GM12878 (cell line): ENCODE results near the gene MXD1. TPM values are rescaled to one million over a fixed set of nuclear protein-coding genes. Genes with fewer than 3 reads are reported as not detected.

Experiments used
- ATAC-seq: fragments of 200-7000 bp; cut with Tn5 transposase; 3 replicates; pipeline ENCODE4 v1.9.1; 2020; ENCODE audit warnings: mild to moderate bottlenecking, moderate library complexity
- BruUV-seq: library from RNA; stranded (reverse); fragments of 400-500 nt; replicated peaks from 2 replicates; lab custom pipeline; 2021; lab: Mats Ljungman, UMichigan
- CTCF ChIA-PET: fragments of 300-600 bp; sonication (Branson Sonifier 250); formaldehyde crosslinking; extraction: SDS; loops from one replicate; lab custom pipeline; 2021; ENCODE audit warnings: inconsistent platforms; lab: Yijun Ruan, JAX
- POLR2A ChIA-PET: fragments of 350-600 bp; formaldehyde crosslinking; extraction: SDS; loops from one replicate; lab custom pipeline; 2021; ENCODE audit warnings: inconsistent platforms; lab: Charles Lee
- RAD21 ChIA-PET: fragments of 300-600 bp; sonication (Branson Sonifier 250); formaldehyde crosslinking; loops from one replicate; lab custom pipeline; 2023; ENCODE audit warnings: antibody characterized with exemption; ENCODE audit not compliant: unreplicated experiment; lab: Charles Lee
- SMC1A ChIA-PET: fragments of 300-600 bp; sonication (Branson Sonifier 250); formaldehyde crosslinking; loops from one replicate; lab custom pipeline; 2023; ENCODE audit not compliant: unreplicated experiment, uncharacterized antibody; lab: Charles Lee
- DNase-seq: peaks from one replicate; pipeline ENCODE4 v3.0.0-alpha.2; 2011; ENCODE audit warnings: low read depth, low spot score
- FAIRE-seq: peaks from 3 replicates; lab custom pipeline; 2011; peaks lifted over from hg19 to GRCh38; lab: Jason Lieb, UNC
- H2AFZ ChIP-seq: 2 replicates; pipeline ENCODE4 v1.6.0; 2011; ENCODE audit warnings: low read depth, low read length, control low read depth; ENCODE audit not compliant: control insufficient read depth
- H3K27ac ChIP-seq: 2 replicates; pipeline ENCODE4 v1.5.1; 2011; ENCODE audit warnings: control low read depth; ENCODE audit not compliant: control insufficient read depth, insufficient read depth
- H3K27me3 ChIP-seq, 2 experiments: replicated peaks in 1 of 2; 2 replicates each; pipeline versions ENCODE4 v1.6.0 to v1.6.1; 2011; ENCODE audit warnings: low read length in 1 of 2; ENCODE audit not compliant: control insufficient read depth in 2 of 2, insufficient read depth in 2 of 2
- H3K36me3 ChIP-seq, 2 experiments: 2 replicates each; pipeline ENCODE4 v1.5.1; 2011; ENCODE audit warnings: low read length in 1 of 2; ENCODE audit not compliant: control insufficient read depth in 2 of 2, insufficient read depth in 2 of 2
- H3K4me1 ChIP-seq: 2 replicates; pipeline ENCODE4 v1.6.1; 2011; ENCODE audit warnings: mild to moderate bottlenecking, low read length, moderate library complexity, mixed read lengths; ENCODE audit not compliant: control insufficient read depth, insufficient read depth
- H3K4me2 ChIP-seq: 2 replicates; pipeline ENCODE4 v1.6.0; 2011; ENCODE audit warnings: control low read depth; ENCODE audit not compliant: control insufficient read depth, insufficient read depth
- H3K4me3 ChIP-seq: fragments of 200-600 bp; sonication (generic); 2 replicates; pipeline ENCODE4 v1.5.1; 2016
- H3K79me2 ChIP-seq: 2 replicates; pipeline ENCODE4 v1.6.0; 2011; ENCODE audit warnings: low read length; ENCODE audit not compliant: control insufficient read depth, insufficient read depth
- H3K9ac ChIP-seq: 2 replicates; pipeline ENCODE4 v1.8.0; 2011; ENCODE audit warnings: low read length, control low read depth, mixed read lengths; ENCODE audit not compliant: control insufficient read depth, insufficient read depth
- H3K9me3 ChIP-seq: replicated peaks from 3 replicates; pipeline ENCODE4 v1.5.1; 2011; ENCODE audit warnings: mild to moderate bottlenecking, low read length; ENCODE audit not compliant: control insufficient read depth, insufficient read depth
- H4K20me1 ChIP-seq: 2 replicates; pipeline ENCODE4 v1.6.0; 2011; ENCODE audit not compliant: control insufficient read depth, insufficient read depth
- CBX3 ChIP-seq: fragments of 200-600 bp; sonication (generic); IDR thresholded peaks from 2 replicates; pipeline ENCODE4 v1.6.1; 2016; ENCODE audit warnings: low read depth, borderline replicate concordance
- CREM ChIP-seq: IDR thresholded peaks from 2 replicates; pipeline ENCODE4 v1.6.1; 2014; ENCODE audit warnings: antibody characterized with exemption, low read depth
- EZH2 ChIP-seq: IDR thresholded peaks from 2 replicates; pipeline ENCODE4 v1.6.1; 2012; ENCODE audit warnings: low read depth, mild to moderate bottlenecking, control low read depth, inconsistent platforms, low read length, borderline replicate concordance; ENCODE audit not compliant: control insufficient read depth
- FOXK2 ChIP-seq: fragments of 450-650 bp; IDR thresholded peaks from 2 replicates; pipeline ENCODE4 v1.6.1; 2017; ENCODE audit warnings: mild to moderate bottlenecking, moderate library complexity
- IRF5 ChIP-seq: fragments of 450-650 bp; IDR thresholded peaks from 2 replicates; pipeline ENCODE4 v1.6.1; 2017; ENCODE audit warnings: borderline replicate concordance
- MAX ChIP-seq: IDR thresholded peaks from 2 replicates; pipeline ENCODE4 v1.6.1; 2012; ENCODE audit warnings: low read depth, low read length, improper control_type of control experiment
- MTA2 ChIP-seq: fragments of 450-650 bp; IDR thresholded peaks from 2 replicates; pipeline ENCODE4 v1.6.1; 2016; ENCODE audit warnings: low read depth, mild to moderate bottlenecking, moderate library complexity
- NFYB ChIP-seq: IDR thresholded peaks from 2 replicates; pipeline ENCODE4 v1.6.1; 2011; ENCODE audit warnings: low read depth, mild to moderate bottlenecking, low read length, improper control_type of control experiment, moderate library complexity; ENCODE audit not compliant: insufficient read depth
- RBBP5 ChIP-seq: fragments of 200-600 bp; sonication (generic); conservative IDR thresholded peaks from 2 replicates; pipeline ENCODE4 v1.6.1; 2016
- RFX5 ChIP-seq: IDR thresholded peaks from 2 replicates; pipeline ENCODE4 v1.6.1; 2011; ENCODE audit warnings: low read depth, low read length, improper control_type of control experiment
- RUNX3 ChIP-seq: IDR thresholded peaks from 2 replicates; pipeline ENCODE4 v1.6.1; 2012; ENCODE audit warnings: low read length, inconsistent platforms
- SUPT20H ChIP-seq: IDR thresholded peaks from 2 replicates; pipeline ENCODE4 v1.6.1; 2011; ENCODE audit warnings: low read depth, mild to moderate bottlenecking, low read length, moderate library complexity, borderline replicate concordance; ENCODE audit not compliant: control insufficient read depth
- TARDBP ChIP-seq: IDR thresholded peaks from 2 replicates; pipeline ENCODE4 v1.6.1; 2016; ENCODE audit warnings: borderline replicate concordance
- ZNF207 ChIP-seq: fragments of 450-650 bp; IDR thresholded peaks from 2 replicates; pipeline ENCODE4 v1.6.1; 2014; ENCODE audit warnings: antibody characterized with exemption, mild to moderate bottlenecking, borderline replicate concordance
- WGBS: methylation state at CpG from one replicate; pipeline ENCODE4 v1.1.6; 2016; ENCODE audit warnings: low lambda C conversion rate; ENCODE audit not compliant: insufficient replicate concordance, insufficient coverage; ENCODE audit errors: missing lambda C conversion rate; 5-methylcytosine and 5-hydroxymethylcytosine counted together
- in situ Hi-C: fragments of 300-500 bp; cut with MboI; formaldehyde crosslinking; loops from 9 replicates; pipeline ENCODE4 v1.14.3; 2018; ENCODE audit warnings: mixed read lengths
- intact Hi-C: fragments of 100-400 bp; cut with micrococcal nuclease; formaldehyde crosslinking; loops from one replicate; pipeline ENCODE4 v1.14.2; 2022; ENCODE audit not compliant: unreplicated experiment
- polyA plus RNA-seq, 11 experiments: library from polyadenylated mRNA; depleted of rRNA in 4 of 11; unstranded in 6 of 11; stranded (reverse) in 5 of 11; fragments of >200 nt; fragmentation: Nextera tagmentation in 4 of 11; fragmentation: Illumina TruSeq in 1 of 11; extraction: Ambion mirVana in 4 of 11; extraction: Trizol in 1 of 11; gene quantifications; 1 replicate in 1 of 11; 2 replicates in 10 of 11; pipeline versions ENCODE4 v1.2.1 to v1.2.3, GENCODE V29; 2011 to 2016; ENCODE audit warnings: inconsistent platforms in 2 of 11, missing spikeins in 2 of 11, low read depth in 1 of 11
- total RNA-seq, 4 experiments: library from RNA; depleted of rRNA in 3 of 4; stranded (reverse); fragments of >200 nt in 3 of 4; fragmentation: Illumina TruSeq in 1 of 4; extraction: Trizol in 1 of 4; gene quantifications; 2 replicates each; pipeline versions ENCODE4 v1.2.1 to v1.2.3, GENCODE V29; 2013 to 2021

Gene MXD1
- total and polyA plus RNA-seq, 10 of the 15 experiments (the other 5 are each of a cell fraction or from before 2014, with no cell fraction given): 2.2 to 10.2 (median 3.3) TPM

- ATAC-seq (no peak), DNase-seq (no peak), FAIRE-seq (no peak)
- Histone ChIP-seq H3K27ac (no peak overlapping the region), H3K4me1 (no peaks in the 10 kb centered on the region), H3K36me3 (no peaks in the 10 kb centered on the region), H3K4me2 (no peak overlapping the region), H3K4me3 (no peak overlapping the region), H3K27me3 (no peaks in the 10 kb centered on the region), H3K79me2 (no peaks in the 10 kb centered on the region), H2AFZ (no peak overlapping the region), H3K9ac (no peak overlapping the region), H4K20me1 (no peaks in the 10 kb centered on the region), H3K9me3 (no peaks in the 10 kb centered on the region)
- WGBS: 67% methylated on average over 5 of the region's 6 CpGs
- SMC1A ChIA-PET: no interaction called here
- intact Hi-C loops (no loop called here), in situ Hi-C loops (no loop called here)
- CTCF ChIA-PET: no interaction called here
- no TSS peak for BruUV-seq
- RAD21 ChIA-PET: no interaction called here
- POLR2A ChIA-PET: no interaction called here
- TF ChIP-seq MTA2 (no peak), SUPT20H (no peak), CBX3 (no peak), CREM (no peak), FOXK2 (no peak), RFX5 (no peak), RUNX3 (no peak), TARDBP (no peak), IRF5 (no peak), MAX (no peak), ZNF207 (no peak), RBBP5 (no peak), NFYB (no peak), EZH2 (no peak)
Measured at GRCh38 chr2:69958480-69958879, 43.6 kb downstream of the MXD1 start.
